HT-29 (cell line): ENCODE measurements around the gene DTNA. TPM values are rescaled to one million over a fixed set of nuclear protein-coding genes. Genes with fewer than 3 reads are reported as not detected.
"Not testable (repeated sequence)": the region's sequence is repeated elsewhere in the genome, so short reads cannot be mapped to it uniquely, and the experiment has no call there.

Source experiments
- DNase-seq: peaks from one replicate; pipeline ENCODE4 v3.0.0-alpha.2; 2015; ENCODE audit warnings: low spot score
- total RNA-seq: library from RNA; depleted of rRNA; stranded (reverse); fragments of >200 nt; shearing (Covaris generic); gene quantifications from 2 replicates; pipeline ENCODE4 v1.2.3, GENCODE V29; 2014

DTNA gene
- total RNA-seq, 1 experiment from 2014 or later = not detected

DNA sequence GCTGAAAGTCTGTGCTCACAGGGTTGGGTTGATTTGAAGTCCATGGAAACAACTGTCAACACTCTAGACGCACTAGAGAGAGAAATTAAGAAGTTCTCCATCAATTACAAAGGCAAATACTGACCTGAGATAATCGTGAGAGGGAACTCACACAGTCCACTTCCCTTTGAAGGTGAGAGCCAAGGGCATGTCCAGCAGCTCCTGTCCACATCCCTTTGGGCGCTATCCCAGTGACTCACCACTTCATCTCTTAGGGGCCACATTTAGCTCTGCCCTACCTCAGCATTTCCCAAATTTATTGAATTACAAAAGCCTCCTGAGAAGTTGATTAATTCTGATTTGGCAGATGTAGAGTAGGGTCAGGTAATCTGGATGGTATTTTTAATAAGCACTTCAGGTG lies 182.3 kb downstream of the DTNA start:
- no peak for DNase-seq

DNA sequence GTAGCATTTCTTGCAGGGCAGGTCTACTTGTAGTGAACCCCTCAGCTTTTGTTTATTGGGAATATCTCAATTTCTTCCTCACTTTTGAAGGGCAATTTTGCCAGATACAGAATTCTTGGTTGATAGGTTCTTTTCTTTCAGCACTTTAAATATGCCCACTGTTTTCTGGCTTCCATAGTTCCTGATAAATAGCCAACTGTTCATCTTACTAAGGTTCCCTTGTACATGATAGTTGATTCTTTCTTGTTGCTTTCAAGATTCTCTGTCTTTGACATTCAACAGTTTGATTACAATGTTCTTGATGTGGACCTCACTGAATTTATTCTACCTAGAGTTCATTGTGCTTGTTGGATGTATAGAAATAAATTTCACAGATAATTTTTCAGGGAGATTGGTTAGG lies 183.1 kb downstream of the DTNA start:
- DNase-seq = no peak

DNA sequence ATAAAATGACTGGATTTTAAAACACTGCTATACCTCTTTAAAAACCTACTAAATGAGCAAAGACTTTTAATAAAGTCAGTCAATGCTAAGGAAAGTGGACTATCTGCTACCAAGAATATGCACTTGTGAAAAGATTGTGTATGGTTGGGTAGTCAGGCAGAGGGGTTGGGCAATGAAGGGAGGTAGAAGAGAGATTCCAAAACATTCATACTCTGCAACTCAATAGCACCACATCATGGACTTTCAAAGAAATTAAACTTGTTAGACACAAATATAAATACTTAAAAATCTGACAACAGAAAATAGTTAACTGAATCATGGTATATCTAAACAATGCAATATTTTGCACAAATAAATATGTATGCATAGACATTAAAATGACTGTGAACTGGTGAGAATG lies 191.2 kb downstream of the DTNA start:
- no peak for DNase-seq

DNA sequence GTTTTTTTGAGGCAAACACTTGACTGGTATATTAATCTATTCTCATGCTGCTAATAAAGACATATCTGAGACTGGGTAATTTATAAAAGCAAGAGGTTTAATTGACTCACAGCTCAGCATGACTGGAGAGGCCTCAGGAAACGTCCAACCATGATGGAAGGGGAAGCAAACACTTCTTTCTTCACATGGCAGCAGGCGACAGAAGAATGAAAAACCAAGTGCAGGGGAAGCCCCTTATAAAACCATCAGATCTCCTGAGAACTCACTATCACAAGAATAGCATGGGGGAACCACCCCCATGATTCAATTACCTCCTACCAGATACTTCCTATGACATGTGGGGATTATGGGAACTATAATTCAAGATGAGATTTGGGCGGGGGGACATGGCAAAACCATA lies 194.9 kb downstream of the DTNA start:
- no peak for DNase-seq

DNA sequence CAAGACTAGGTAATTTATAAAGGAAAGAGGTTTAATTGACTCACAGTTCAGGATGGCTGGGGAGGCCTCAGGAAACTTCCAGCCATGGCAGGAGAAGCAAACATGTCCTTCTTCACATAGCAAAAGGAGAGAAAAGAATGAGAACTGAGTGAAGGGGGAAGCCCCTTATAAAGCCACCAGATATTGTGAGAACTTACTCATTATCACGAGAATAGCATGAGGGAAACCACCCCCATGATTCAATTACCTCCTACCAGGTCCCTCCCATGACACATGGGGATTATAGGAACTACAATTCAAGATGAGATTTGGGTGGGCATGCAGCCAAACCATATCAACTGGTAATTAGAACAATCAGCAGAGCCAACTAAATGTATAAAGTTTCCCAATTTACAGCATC lies 196.9 kb downstream of the DTNA start:
- not testable (repeated sequence) for DNase-seq

DNA sequence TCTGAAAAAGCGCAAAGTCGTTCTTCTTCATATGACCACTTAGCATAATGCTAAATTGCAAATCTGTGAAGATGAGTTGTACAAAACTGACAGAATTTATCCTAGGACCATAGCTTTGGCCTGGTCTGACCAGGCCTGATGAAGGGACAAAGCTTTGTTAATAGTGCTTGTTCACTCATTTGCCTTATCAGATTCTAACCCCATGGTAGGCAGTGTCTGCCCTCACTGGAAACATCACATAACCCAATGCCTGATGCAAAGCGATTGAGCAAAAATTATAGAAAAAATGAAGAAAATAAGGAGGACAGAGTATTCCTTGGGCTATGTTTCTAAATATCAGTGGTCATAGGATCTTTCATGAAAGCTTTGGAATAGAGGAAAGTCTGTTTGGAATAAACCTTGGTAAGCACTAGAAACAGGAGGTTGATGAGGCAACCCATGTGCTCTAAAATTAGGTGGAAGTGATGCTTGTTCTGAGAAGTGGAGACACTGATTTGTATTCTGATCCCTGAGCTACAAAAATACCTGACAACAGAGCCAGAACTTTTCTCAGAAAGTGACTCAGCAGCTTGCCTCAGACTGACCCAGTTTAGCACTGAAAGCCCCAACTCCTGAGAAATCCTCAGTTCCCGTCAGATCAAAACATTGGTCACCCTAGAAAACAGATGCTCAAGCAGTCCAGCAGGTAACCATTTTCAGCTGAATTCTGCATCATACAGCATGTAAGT lies 199.7 kb downstream of the DTNA start:
- DNase-seq = no peak

DNA sequence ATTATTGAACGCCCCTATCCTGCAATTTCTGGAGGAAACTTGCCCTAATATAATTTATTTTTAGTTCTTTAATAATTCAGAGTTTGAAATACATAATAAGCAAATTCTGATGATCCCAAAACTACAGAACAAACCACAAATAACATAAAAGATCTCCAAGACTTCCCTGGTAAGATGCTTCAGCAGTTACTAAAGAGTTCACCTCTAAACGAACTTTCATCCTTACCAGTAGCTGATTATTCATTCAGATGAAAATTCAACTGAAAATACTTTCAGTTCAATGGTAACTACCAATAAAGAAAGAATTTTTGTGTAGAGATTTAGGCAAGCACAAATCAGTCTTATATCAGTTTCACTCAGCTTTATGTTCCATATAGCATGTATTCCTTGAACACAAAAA lies 201.0 kb downstream of the DTNA start:
- DNase-seq = no peak

DNA sequence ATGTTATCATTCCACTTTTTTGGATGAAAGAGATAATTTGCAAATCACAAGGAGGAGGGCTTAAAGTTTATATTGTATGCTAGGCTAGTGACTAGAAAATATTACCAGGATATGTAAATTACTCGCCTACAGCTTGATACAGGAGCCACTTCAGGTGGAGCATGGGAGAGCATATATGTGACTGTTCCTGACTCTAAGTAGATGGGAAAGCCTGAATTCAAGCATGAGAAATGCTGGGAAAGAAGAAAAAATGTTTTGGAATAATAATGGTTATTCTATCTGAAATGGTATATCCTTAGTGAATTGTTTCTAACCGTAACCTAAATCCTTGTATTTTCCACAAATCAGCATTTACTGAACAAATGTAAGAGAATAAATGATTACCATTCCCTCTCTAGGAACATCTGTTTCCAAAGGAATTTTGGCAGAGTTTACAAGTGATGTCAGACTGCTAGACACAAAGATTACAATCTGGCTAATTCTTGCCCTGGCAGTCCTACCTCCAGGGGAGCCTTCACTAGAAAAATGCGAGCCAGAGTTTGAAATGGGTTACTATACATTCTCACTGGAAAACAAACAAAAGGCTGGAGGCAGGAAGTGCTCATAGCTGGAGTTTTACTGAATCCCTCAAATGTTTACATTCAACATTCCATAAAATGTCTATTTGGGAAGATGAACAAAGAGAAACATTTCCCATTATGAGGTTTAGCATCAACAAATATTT lies 201.7 kb downstream of the DTNA start:
- DNase-seq = peak; percentile 7

DNA sequence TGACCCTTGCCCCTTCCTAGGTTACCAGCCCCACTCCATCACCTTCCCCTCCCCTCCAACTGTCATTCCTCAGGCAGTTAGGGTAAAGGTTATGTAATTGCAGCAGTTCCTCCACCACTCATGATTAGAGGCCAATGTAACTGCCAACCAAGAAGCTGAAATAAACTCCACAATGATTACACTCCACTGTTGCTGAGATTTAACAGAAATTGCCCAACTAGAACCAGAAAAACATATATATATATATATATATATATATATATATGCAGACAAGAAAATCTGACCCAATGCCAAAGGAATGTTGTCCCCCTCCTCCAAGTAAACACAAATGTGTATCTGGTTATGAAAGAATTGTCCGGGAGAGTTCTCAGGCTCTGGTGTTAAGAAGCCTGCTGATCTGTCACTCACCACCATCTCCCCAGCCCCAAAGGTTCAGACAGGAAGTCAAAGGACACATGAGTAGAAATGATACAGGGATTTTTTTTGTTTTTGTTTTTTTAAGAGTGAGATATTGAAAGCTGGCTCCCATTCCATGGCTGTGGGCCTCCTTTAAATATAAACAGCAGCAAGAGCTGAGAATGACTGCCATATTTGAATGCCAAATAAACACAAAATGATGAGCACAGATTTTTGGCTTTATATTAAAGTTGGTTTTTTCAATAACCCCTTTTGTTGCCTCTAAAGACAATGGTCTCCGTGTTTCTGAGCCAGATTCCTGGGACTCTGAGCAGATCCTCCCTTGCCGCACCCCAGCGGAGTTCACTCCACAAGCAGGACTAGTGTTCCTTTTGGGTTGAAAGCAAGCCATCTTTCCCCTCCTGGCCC lies 204.0 kb downstream of the DTNA start:
- DNase-seq = no peak

DNA sequence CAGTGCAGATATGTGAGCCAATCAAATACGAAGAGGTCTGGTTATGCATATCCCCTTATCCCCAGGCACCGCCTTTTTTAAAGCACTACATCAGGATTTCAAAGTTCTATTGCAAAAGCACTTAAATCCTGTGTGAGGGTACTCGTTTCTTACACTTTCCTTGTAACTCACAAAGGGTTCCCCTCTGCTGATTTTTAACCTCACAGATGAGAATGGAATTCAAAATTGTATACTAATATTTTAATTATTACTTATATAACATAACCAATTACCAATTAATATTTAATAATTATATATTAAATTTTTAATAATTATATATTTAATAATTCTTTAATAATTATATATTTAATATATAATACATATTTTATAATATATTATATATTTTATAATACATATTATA lies 204.9 kb downstream of the DTNA start:
- no peak for DNase-seq

DNA sequence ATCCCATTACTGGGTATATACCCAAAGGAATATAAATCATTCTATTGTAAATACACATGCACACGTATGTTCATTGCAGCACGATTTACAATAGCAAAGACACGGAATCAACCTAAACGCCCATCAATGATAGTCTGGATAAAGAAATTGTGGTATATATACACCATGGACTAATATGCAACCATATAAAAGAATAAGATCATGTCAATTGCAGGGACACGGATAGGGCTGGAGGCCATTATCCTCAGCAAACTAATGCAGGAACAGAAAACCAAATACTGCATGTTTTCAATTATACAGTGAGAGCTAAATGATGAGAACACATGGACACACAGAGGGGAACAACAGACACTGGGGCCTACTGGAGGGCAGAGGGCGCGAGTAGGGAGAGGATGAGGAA lies 206.4 kb downstream of the DTNA start:
- DNase-seq = not testable (repeated sequence)

DNA sequence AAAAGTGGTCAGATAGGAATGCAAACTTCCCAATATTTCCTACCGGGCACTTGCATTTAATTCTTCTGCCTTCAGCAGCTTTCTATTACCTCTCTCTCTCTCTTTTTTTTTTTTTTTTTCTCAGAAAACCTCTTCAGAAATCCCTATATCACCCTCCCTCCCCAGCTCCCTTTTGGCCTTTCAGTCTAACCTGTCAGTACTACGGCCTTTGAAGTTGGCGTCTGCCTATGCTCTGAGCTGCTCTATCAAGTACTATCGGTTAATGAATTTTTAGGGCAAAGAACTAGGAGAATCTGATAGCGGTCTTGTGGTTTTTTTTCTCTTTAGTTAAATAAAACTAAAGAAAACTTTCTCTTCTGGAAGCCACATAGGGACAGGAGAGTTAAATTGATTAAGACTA lies 208.8 kb downstream of the DTNA start:
- DNase-seq = no peak

DNA sequence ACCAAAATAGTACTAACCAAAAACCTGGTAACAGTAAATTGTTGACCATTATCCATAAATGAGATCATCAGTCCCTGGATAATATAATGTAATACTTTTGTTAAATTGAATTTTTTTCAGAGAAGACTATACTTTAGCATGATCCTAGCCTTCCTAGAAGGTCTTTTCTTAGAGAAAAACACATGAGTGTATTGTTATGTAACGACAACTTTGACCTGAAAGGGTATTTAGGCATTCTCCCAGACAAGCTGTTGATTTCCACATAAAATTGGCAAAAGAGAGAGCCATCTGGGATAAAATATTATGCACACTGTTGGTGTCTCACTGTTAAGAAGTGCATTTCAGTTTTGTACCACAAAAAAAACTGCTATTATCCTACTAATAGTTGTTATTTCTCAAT lies 211.1 kb downstream of the DTNA start:
- no peak for DNase-seq

DNA sequence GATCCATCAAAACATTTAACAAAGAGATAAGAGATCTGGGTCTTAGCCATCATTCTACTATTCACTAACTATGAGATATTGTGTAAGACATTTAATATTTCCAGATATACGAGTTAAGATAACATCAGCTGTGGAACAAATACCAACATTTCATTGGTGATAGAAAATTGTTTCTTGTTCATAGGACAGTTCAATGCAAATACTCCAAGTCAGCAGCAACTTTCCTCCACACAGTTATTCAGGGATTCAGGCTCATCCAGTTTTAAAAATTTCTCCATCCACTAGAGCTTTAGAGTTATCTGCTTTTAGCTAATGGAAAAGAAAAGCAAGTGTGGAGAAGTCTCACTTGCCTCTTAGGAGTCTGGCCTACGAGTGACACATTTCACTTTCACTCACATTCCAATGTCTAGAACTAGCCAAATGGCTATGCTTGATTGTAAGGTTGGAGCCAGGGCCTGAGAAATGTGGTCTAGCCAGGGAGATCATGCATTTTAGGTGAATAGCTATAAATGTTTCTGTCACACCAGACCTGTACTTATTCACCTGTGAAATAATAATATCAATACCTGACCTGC lies 211.8 kb downstream of the DTNA start:
- no peak for DNase-seq

DNA sequence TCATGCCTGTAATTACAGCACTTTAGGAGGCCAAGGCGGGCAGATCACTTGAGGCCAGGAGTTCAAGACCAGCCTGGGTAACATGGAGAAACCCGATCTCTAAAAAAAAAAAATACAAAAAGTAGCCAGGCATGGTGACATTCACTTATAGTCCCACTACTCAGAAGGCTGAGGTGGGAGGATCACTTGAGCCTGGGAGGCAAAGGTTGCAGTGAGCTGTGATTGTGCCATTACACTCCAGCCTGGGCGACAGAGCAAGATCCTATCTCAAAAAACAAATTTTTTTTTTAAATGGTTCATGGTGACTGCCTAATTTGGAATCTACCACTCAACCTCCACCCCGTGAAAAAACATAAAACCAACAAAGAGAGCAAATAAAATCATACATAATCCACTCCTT lies 212.5 kb downstream of the DTNA start:
- DNase-seq = not testable (repeated sequence)

DNA sequence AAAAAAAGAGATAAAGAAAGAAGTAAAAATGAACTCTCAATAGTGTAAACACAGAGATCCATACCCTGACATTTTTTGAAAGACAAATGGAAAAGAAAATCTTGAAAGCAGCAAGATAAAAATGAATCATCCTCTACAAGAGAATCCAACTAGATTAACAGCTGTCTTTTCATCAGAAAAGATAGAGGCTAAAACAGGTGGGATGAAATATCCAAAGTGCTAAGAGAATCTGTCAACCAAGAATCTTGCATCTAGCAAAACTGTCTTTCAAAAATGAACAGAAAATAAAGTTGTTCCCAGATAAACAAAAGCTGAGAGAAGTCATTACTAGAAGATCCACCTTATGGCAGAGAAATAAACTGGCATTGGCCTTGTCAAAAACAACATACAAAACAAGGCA lies 213.8 kb downstream of the DTNA start:
- no peak for DNase-seq

DNA sequence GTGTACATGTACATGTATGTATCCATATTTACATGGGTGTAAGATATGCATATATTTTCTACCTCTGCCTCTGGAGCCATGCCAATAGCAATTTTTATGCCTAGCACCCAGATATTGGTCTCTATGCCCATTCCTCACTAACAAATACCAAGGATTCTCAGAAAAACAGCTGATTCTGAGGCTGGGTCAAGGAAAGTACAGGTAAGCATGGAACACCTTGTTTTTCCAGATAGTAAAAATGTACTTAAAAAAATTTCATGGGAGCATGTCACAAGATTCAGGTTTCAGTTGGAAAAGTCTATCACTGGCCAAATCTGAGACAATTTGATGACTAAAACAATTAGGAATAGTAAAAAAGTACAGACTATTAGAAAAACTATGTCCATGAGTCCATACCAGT lies 216.6 kb downstream of the DTNA start:
- no peak for DNase-seq

DNA sequence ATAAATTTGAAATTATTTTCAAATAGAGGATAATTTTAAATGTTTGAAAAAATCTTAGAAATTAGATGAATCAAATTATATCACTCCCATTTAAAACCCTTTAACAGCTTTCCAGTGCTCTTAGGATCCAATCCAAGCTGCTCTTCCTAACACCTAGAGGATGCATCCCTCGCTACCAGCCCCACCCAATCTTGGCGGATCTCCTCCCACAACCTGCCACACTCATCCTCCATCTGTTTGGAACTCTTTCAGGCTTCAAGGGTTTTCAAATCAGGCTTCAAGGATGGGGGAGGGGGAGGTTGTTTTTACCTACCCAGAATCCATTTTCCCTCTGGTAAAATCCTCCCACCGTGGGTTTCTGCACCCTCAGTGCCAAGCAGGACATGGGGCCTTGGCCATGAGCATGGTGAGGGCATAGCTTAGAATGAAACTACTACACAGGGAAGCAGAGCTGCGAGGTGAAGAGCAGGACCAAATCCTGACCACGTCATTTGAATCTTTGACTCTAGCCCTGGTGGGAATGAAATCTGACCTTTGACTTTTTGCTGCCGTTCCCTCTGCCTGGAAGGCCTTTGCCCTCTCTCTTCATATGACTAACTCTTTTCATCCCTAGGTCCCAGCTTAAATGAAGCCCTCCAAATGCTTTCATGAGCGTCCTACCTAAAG lies 218.1 kb downstream of the DTNA start:
- no peak for DNase-seq

DNA sequence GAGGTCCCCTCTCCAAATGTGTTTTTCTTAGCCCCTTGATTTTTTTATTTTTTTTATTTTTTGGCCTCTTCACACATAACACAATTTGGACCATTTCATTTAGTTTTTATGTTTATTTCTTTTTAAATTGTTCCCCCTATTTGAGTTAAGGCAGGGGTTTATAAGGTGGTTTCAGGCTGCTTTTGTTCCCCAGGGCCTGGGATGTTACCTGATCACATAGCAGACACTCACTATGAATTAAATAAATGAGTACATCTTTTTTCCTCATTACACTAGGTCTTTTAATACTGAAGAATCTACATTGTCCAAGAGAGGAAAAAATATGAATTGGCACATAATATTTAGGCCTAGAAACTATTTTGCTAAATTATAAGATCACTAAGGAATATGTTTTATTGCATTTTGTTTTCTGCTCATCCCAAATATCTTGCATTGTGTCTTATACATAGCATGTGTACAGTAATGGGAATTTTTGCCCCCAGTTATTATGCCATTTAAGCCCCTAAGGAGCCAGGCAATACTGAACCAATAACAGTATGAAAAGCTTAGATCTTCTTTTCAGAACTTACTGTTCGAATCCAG lies 218.7 kb downstream of the DTNA start:
- no peak for DNase-seq

DNA sequence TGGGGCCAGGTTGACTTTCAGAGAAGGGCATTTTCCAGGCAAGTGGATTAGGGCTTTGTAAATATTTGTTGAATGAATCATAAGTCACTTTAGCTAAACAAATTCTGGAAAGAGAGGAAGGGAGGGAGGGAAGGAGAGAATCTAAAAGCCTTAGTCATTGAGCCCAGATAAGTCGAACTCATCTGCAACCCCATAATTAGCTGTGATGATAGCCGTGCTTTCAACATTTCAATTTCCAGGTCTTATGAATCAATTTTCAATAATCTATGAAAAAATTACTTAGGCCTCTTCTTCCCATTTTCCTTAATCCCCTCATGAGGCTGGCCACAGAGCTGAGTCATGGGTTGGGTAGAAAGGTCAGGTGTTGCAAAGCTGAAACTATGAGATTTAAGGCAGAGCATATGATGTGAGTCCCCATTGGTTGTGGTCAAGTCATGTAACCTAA lies 219.3 kb downstream of the DTNA start:
- DNase-seq = peak; percentile 58

DNA sequence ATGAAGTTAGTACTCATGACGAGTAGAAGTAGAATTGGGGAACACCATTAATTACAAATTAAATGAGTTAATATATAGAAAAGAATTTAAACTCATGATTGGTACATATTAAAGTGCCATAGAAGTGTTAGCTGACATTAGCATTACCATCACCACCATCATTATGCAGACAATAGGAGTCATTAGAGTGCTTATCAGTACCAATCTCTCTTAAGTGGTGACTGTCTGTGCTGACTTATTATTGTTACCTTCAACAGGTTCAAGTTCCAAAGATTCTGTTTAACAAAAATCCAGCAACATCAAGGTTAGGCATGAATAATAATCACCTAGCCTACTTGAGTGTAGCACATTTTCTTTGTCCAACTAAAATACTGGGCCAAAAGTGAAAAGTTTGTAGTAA lies 222.3 kb downstream of the DTNA start:
- DNase-seq = no peak
